Central memory CD8-positive, alpha-beta T cell (primary cell): Measurements from ENCODE around the gene PLK2.
A peak's percentile ranks its signal among the peaks of the same experiment; 100 is the strongest.

ENCODE experiments used
- ATAC-seq: fragments of 150-1000 bp; cut with Tn5 transposase; replicated peaks from 2 replicates; pipeline ENCODE4 v1.10.0; 2022; ENCODE audit warnings: mild to moderate bottlenecking, moderate FRiP score, moderate number of reproducible peaks; ENCODE audit not compliant: poor library complexity, severe bottlenecking; ENCODE audit errors: extremely low read depth
- DNase-seq, 2 donors: peaks; one replicate each; pipeline ENCODE4 v3.0.0; 2021; ENCODE audit warnings: low spot score in 2 of 2
- H3K27ac Mint-ChIP-seq: one replicate; pipeline ENCODE4 v1.8.0; 2022; ENCODE audit warnings: low read depth, mild to moderate bottlenecking, moderate library complexity, mixed read lengths
- H3K27me3 Mint-ChIP-seq: one replicate; pipeline ENCODE4 v1.8.0; 2022; ENCODE audit warnings: mixed read lengths
- H3K36me3 Mint-ChIP-seq: one replicate; pipeline ENCODE4 v1.8.0; 2022; ENCODE audit warnings: mild to moderate bottlenecking, moderate library complexity, mixed read lengths; ENCODE audit not compliant: insufficient read depth
- H3K4me1 Mint-ChIP-seq: one replicate; pipeline ENCODE4 v1.8.0; 2022; ENCODE audit warnings: mixed read lengths
- H3K4me3 Mint-ChIP-seq: one replicate; pipeline ENCODE4 v1.8.0; 2022; ENCODE audit warnings: mild to moderate bottlenecking, moderate library complexity, mixed read lengths
- H3K9me3 Mint-ChIP-seq: one replicate; pipeline ENCODE4 v1.8.0; 2022; ENCODE audit warnings: mixed read lengths

PLK2 gene

GRCh38 chr5:58462623-58463230, 2.8 kb upstream of the PLK2 start:
- ATAC-seq = no peak
- peak in 1 of 2 donors; percentile 23 for DNase-seq

GRCh38 chr5:58462154-58462553, 2.3 kb upstream of the PLK2 start:
- Mint-ChIP-seq H3K4me3 (no peak overlapping the region), H3K9me3 (no peaks in the 10 kb centered on the region), H3K36me3 (peaks cover 9% of the 10 kb centered on the region), H3K27ac (no peak overlapping the region), H3K4me1 (peaks cover 14% of the 10 kb centered on the region), H3K27me3 (peaks cover 28% of the 10 kb centered on the region)
- DNase-seq (no peak), ATAC-seq (no peak)

More at GRCh38 chr5:58462623-58463230, 2.8 kb upstream of the PLK2 start:
- Mint-ChIP-seq H3K4me1 (peaks cover 14% of the 10 kb centered on the region), H3K27ac (no peak overlapping the region), H3K36me3 (peaks cover 9% of the 10 kb centered on the region), H3K4me3 (no peak overlapping the region), H3K9me3 (no peaks in the 10 kb centered on the region), H3K27me3 (peaks cover 27% of the 10 kb centered on the region)

- peak; percentile 67 for ATAC-seq
- DNase-seq = peak; percentile 78 to 91
- H3K36me3 Mint-ChIP-seq = peaks cover 9% of the 10 kb centered on the region
- peak overlapping the region; percentile 76 for H3K4me3 Mint-ChIP-seq
- H3K4me1 Mint-ChIP-seq = peaks cover 14% of the 10 kb centered on the region
- no peaks in the 10 kb centered on the region for H3K9me3 Mint-ChIP-seq
- peaks cover 28% of the 10 kb centered on the region for H3K27me3 Mint-ChIP-seq
- H3K27ac Mint-ChIP-seq = peak overlapping the region; percentile 25
Measured at GRCh38 chr5:58460732-58461286, 923 bp upstream of the PLK2 start.

DNA sequence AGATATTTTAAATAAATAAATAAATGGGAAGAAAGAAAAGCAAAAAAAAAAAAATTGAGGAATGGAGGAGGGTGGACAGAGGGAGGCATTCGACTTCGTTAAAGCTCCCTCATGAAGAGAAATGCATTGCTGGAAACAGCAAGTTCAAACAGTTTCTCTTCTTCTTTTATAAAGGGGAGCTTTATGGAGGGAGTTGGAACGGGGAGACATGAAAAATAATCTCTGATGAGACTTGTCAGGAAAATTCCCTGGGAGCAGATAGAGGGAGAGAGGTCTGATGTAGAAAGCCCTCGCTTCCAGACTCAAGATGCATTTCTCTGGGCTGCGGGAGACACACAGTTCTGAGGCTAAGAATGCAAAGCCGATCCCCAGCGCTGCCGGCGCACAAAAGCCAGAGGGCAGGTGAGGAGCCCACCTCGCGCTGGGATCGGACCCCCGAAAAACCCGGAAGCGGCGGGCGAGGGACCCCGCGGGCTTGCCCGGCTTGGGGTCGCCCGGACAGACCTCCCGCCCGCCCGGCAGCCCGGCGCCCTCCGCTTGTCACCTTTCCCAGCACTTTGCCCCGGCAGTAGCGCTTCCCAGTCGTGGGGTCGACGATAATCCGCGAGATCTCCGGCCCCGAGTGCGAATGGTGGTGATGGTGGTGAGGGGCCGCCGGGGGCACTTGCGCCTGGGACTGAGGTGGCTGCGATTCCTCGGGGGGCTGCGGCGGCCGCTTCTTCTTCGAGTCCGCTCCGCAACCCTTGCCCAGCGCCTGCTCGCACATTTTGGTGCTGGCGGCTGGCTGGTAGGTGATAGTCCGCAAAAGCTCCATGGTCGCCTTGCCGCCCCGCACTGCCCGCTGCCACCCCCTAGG, 512 bp downstream of the PLK2 start:
- no peak for ATAC-seq
- H3K4me3 Mint-ChIP-seq = peak overlapping the region; percentile 76

DNA sequence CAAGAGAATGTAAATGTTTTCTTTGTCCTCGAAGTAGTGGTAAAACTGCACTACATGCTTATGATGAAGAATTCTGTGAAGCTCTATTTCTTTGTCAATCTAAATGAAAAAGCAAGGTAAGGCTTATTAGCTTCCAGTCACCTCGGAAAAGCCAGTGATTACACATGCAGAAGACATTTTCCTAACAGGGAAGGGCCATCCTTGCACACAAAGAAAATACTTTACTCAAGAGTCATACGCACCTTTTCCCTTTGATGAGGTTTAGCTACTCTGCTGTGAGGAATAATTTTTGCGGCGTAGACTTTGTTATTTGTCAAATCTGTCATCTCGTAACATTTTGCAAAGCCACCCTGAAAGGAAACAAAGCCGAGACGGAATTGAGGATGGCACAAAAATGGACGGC, 1.1 kb downstream of the PLK2 start:
- H3K4me3 Mint-ChIP-seq = peak overlapping the region; percentile 76
- no peak for ATAC-seq
- H3K36me3 Mint-ChIP-seq = peaks cover 9% of the 10 kb centered on the region
- peaks cover 28% of the 10 kb centered on the region for H3K27me3 Mint-ChIP-seq
- DNase-seq = no peak
- no peaks in the 10 kb centered on the region for H3K9me3 Mint-ChIP-seq
- H3K27ac Mint-ChIP-seq = peak overlapping the region; percentile 78
- H3K4me1 Mint-ChIP-seq = peaks cover 14% of the 10 kb centered on the region

More for the DNA sequence above, 512 bp downstream of the PLK2 start:
- peaks cover 28% of the 10 kb centered on the region for H3K27me3 Mint-ChIP-seq
- DNase-seq = peak in 1 of 2 donors; percentile 14
- no peaks in the 10 kb centered on the region for H3K9me3 Mint-ChIP-seq
- H3K27ac Mint-ChIP-seq = peak overlapping the region; percentile 78
- peaks cover 9% of the 10 kb centered on the region for H3K36me3 Mint-ChIP-seq
- peaks cover 14% of the 10 kb centered on the region for H3K4me1 Mint-ChIP-seq

DNA sequence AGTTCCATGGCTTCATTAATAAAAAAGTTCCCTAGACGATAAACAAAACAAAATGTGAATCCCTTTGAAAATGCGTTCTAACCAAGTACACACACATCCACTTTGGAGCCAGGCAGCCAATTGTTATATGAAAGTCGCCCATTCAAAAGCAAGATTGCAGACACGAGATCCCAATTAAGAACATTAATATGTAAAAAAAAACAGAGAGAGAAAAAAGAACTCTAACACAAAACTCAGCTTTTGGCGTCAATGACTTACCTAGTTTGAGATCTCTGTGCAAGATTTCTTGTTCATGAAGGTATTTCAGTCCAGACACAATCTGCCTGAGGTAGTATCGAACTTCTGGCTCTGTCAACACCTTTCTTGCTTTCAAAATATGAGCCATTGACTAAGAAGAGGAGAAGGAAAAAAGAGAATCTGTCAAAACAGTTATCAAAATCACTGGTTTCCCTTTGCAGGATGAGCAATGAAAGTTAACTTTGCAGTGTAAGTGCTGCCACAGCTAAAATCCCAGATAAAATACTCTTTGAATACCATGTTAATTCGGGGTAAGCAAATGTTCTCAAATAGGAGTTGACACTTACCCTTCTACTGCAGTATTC, 1.6 kb downstream of the PLK2 start:
- H3K27ac Mint-ChIP-seq = no peak overlapping the region
- ATAC-seq (no peak), DNase-seq (no peak)
- H3K36me3 Mint-ChIP-seq = peaks cover 9% of the 10 kb centered on the region
- peaks cover 14% of the 10 kb centered on the region for H3K4me1 Mint-ChIP-seq
- H3K9me3 Mint-ChIP-seq = no peaks in the 10 kb centered on the region
- peaks cover 28% of the 10 kb centered on the region for H3K27me3 Mint-ChIP-seq
- peak overlapping the region; percentile 19 for H3K4me3 Mint-ChIP-seq

- Mint-ChIP-seq H3K9me3 (no peaks in the 10 kb centered on the region), H3K4me3 (no peak overlapping the region), H3K27me3 (peaks cover 38% of the 10 kb centered on the region), H3K27ac (no peak overlapping the region), H3K36me3 (peaks cover 9% of the 10 kb centered on the region), H3K4me1 (peaks cover 14% of the 10 kb centered on the region)
- ATAC-seq = no peak
- DNase-seq = no peak
Measured at GRCh38 chr5:58457050-58457449, 2.8 kb downstream of the PLK2 start.

GRCh38 chr5:58456486-58456885, 3.4 kb downstream of the PLK2 start:
- no peaks in the 10 kb centered on the region for H3K9me3 Mint-ChIP-seq
- ATAC-seq (no peak), DNase-seq (no peak)
- peaks cover 9% of the 10 kb centered on the region for H3K36me3 Mint-ChIP-seq
- H3K27ac Mint-ChIP-seq = no peak overlapping the region
- H3K4me1 Mint-ChIP-seq = peaks cover 14% of the 10 kb centered on the region
- H3K27me3 Mint-ChIP-seq = peaks cover 38% of the 10 kb centered on the region
- no peak overlapping the region for H3K4me3 Mint-ChIP-seq

- no peak for DNase-seq
- Mint-ChIP-seq H3K36me3 (peaks cover 9% of the 10 kb centered on the region), H3K4me3 (no peak overlapping the region)
Measured at GRCh38 chr5:58456026-58456425, 3.9 kb downstream of the PLK2 start.

DNA sequence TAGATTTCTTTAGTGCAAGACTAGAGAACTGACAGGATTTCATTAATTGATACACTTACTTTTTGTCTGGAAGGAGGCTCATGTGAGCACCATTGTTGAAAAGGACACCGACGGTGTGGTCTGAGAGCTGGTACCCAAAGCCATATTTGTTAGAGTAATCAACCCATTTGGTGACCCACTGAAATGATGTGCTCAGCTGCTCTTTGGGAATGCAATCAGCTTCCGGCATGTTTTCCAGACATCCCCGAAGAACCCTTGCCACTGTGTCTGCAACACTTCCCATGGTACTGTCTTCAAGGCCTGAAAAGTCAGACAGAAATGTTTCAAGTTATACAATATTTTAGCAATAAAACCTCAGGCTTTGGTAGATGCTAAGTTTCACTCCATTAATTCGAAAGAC, 4.4 kb downstream of the PLK2 start:
- no peak for ATAC-seq
- H3K36me3 Mint-ChIP-seq = peaks cover 9% of the 10 kb centered on the region
- peaks cover 34% of the 10 kb centered on the region for H3K27me3 Mint-ChIP-seq
- H3K27ac Mint-ChIP-seq = no peak overlapping the region
- peaks cover 7% of the 10 kb centered on the region for H3K4me1 Mint-ChIP-seq
- no peak overlapping the region for H3K4me3 Mint-ChIP-seq
- DNase-seq = no peak
- no peaks in the 10 kb centered on the region for H3K9me3 Mint-ChIP-seq

More at GRCh38 chr5:58456026-58456425, 3.9 kb downstream of the PLK2 start:
- Mint-ChIP-seq H3K9me3 (no peaks in the 10 kb centered on the region), H3K27me3 (peaks cover 36% of the 10 kb centered on the region), H3K27ac (no peak overlapping the region), H3K4me1 (peaks cover 11% of the 10 kb centered on the region)
- ATAC-seq = no peak

- H3K27ac Mint-ChIP-seq = no peak overlapping the region
- ATAC-seq = no peak
Measured at GRCh38 chr5:58455066-58455465, 4.8 kb downstream of the PLK2 start.

DNA sequence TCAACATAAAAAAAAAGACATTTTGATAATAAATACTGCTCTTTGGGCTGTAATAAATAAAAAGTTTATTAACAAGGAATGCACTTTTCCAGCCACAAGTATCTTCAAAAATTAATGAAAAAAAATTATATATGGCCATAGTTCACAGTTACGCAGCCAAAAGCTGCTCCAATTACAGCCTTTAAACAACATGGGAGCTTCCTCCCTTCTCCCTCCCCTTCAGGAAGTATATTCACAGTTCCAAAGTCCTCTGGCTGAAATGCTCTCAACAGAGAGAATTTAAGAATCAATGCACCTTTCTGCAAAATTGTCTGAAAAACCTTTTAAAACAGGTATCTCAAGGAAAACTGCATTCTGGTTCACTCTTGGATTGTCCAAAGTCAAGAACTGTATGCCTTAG, 5.9 kb downstream of the PLK2 start:
- Mint-ChIP-seq H3K27me3 (peaks cover 32% of the 10 kb centered on the region), H3K36me3 (peaks cover 3% of the 10 kb centered on the region), H3K27ac (no peak overlapping the region), H3K9me3 (no peaks in the 10 kb centered on the region), H3K4me3 (no peak overlapping the region), H3K4me1 (peaks cover 4% of the 10 kb centered on the region)
- DNase-seq = no peak
- ATAC-seq = no peak

More at GRCh38 chr5:58455066-58455465, 4.8 kb downstream of the PLK2 start:
- peaks cover 7% of the 10 kb centered on the region for H3K4me1 Mint-ChIP-seq
- H3K27me3 Mint-ChIP-seq = peaks cover 34% of the 10 kb centered on the region
- H3K4me3 Mint-ChIP-seq = no peak overlapping the region
- peaks cover 9% of the 10 kb centered on the region for H3K36me3 Mint-ChIP-seq
- no peaks in the 10 kb centered on the region for H3K9me3 Mint-ChIP-seq
- DNase-seq = no peak
